ENCODE results near the gene TEX22.

The TEX22 gene

GRCh38 chr14:105383083-105383730 lies 15.1 kb upstream of the TEX22 start:
- Histone ChIP-seq H3K27me3 (replicated peaks; ENCODE audit: insufficient read depth, low read length) (no peaks in the 10 kb centered on the region), H3K79me2 (ENCODE audit: low read length) (no peaks in the 10 kb centered on the region), H3K9me2 (replicated peaks; ENCODE audit: insufficient read depth, low read length) (no peaks in the 10 kb centered on the region), H3K9ac (ENCODE audit: low read length) (no peak overlapping the region), H2AFZ (ENCODE audit: low read length) (no peak overlapping the region), H3K4me2 (ENCODE audit: low read depth, low read length) (no peak overlapping the region), H3K9me3 (replicated peaks; ENCODE audit: insufficient read depth, low read length) (no peaks in the 10 kb centered on the region), H3K27ac (ENCODE audit: low read length) (no peak overlapping the region), H3K4me3 (ENCODE audit: low read length) (no peak overlapping the region), H3K36me3 (replicated peaks; ENCODE audit: insufficient read depth, low read length) (no peaks in the 10 kb centered on the region), H3K4me1 (ENCODE audit: low read length) (no peaks in the 10 kb centered on the region), H3F3A (ENCODE audit: insufficient read depth, low read length) (no peaks in the 10 kb centered on the region), H4K20me1 (ENCODE audit: insufficient read depth, low read length) (no peaks in the 10 kb centered on the region)
- TF ChIP-seq EZH2 (optimal IDR thresholded peaks at IDR 0.05; ENCODE audit: low read depth, low read length) (no peak), EZH2phosphoT487 (IDR thresholded peaks at IDR 0.05; ENCODE audit: low read length) (no peak)
- TF ChIP-seq, protein P1, sequence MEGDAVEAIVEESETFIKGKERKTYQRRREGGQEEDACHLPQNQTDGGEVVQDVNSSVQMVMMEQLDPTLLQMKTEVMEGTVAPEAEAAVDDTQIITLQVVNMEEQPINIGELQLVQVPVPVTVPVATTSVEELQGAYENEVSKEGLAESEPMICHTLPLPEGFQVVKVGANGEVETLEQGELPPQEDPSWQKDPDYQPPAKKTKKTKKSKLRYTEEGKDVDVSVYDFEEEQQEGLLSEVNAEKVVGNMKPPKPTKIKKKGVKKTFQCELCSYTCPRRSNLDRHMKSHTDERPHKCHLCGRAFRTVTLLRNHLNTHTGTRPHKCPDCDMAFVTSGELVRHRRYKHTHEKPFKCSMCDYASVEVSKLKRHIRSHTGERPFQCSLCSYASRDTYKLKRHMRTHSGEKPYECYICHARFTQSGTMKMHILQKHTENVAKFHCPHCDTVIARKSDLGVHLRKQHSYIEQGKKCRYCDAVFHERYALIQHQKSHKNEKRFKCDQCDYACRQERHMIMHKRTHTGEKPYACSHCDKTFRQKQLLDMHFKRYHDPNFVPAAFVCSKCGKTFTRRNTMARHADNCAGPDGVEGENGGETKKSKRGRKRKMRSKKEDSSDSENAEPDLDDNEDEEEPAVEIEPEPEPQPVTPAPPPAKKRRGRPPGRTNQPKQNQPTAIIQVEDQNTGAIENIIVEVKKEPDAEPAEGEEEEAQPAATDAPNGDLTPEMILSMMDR (IDR thresholded peaks at IDR 0.05; ENCODE audit: low read length): no peak
- no peak for DNase-seq

DNA sequence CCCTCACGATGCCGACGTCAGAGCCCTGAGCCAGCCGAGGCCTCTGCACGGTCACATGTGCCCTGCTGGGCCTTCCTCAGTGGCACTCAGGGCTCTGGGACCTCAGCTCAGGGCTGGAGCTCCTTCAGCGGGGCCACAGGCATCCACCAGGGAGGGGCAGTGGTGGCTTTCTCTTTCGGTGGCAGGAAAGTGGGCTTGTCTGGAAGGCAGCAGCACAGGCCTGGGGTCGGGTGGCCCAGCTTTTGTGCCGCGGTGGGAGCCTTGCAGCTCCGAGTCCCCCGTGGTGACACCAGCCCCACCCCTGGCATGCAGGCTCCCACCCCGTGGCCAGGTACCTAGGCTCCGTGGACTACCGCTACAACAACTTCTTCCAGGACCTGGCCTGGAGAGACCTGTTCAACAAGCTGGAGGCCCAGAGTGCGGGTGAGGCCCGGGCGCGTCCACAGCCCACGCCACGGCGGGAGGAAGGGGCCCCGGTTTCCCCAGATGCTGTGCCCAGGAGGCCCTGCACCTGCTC lies 14.2 kb upstream of the TEX22 start:
- Histone ChIP-seq H3K4me3 (ENCODE audit: low read length) (no peak overlapping the region), H3K27ac (ENCODE audit: low read length) (no peak overlapping the region), H3K79me2 (ENCODE audit: low read length) (no peaks in the 10 kb centered on the region), H4K20me1 (ENCODE audit: insufficient read depth, low read length) (no peaks in the 10 kb centered on the region), H3K9me3 (replicated peaks; ENCODE audit: insufficient read depth, low read length) (no peaks in the 10 kb centered on the region), H3K4me2 (ENCODE audit: low read depth, low read length) (no peak overlapping the region), H3K9ac (ENCODE audit: low read length) (no peak overlapping the region), H3K36me3 (replicated peaks; ENCODE audit: insufficient read depth, low read length) (no peaks in the 10 kb centered on the region), H2AFZ (ENCODE audit: low read length) (no peak overlapping the region), H3K9me2 (replicated peaks; ENCODE audit: insufficient read depth, low read length) (no peaks in the 10 kb centered on the region), H3K4me1 (ENCODE audit: low read length) (no peaks in the 10 kb centered on the region), H3F3A (ENCODE audit: insufficient read depth, low read length) (no peaks in the 10 kb centered on the region), H3K27me3 (replicated peaks; ENCODE audit: insufficient read depth, low read length) (no peaks in the 10 kb centered on the region)
- DNase-seq: no peak
- TF ChIP-seq EZH2 (optimal IDR thresholded peaks at IDR 0.05; ENCODE audit: low read depth, low read length) (no peak), EZH2phosphoT487 (IDR thresholded peaks at IDR 0.05; ENCODE audit: low read length) (no peak)
- TF ChIP-seq, protein P1 (IDR thresholded peaks at IDR 0.05; ENCODE audit: low read length): no peak

DNA sequence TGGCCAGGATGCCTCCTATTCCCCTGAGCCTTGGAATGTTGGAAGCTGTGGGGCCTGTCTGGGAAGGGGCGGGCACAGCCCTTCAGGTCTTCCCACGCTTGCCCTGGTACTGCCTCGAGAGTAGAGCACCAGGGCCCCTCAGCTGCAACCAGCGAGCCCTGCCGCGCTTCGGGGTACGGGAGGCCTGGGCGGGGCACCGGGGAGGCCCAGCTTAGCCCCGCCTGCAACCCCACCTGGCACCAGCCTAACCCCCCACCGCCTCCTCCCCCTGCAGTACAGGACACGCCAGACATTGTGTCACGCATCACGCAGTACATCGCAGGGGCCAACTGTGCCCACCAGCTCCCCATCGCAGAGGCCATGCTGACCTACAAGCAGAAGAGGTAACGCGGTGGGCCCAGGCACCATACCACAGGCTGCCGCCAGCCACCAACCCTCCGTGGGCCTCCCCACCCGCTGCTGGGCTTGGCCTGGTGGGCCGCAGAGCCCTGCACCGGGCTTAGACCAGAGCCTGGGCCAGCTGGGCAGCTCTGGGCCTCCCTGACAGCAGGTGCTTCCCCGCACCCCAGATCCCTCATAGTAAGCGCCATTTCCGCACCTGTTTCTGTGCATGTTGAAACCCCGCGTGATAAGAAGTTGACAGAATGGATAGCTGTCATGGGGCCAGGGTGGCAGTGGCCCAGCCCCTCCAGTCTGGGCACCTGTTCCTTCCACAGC lies 13.6 kb upstream of the TEX22 start:
- DNase-seq: no peak
- H3K79me2 ChIP-seq (ENCODE audit: low read length): no peaks in the 10 kb centered on the region
- H3K27me3 ChIP-seq (replicated peaks; ENCODE audit: insufficient read depth, low read length): no peaks in the 10 kb centered on the region
- no peak overlapping the region for H3K9ac ChIP-seq (ENCODE audit: low read length)
- no peaks in the 10 kb centered on the region for H3K9me2 ChIP-seq (replicated peaks; ENCODE audit: insufficient read depth, low read length)
- no peak overlapping the region for H2AFZ ChIP-seq (ENCODE audit: low read length)
- H3K4me1 ChIP-seq (ENCODE audit: low read length): no peaks in the 10 kb centered on the region
- no peaks in the 10 kb centered on the region for H3K9me3 ChIP-seq (replicated peaks; ENCODE audit: insufficient read depth, low read length)
- H3K4me2 ChIP-seq (ENCODE audit: low read depth, low read length): no peak overlapping the region
- no peak overlapping the region for H3K4me3 ChIP-seq (ENCODE audit: low read length)
- H3K36me3 ChIP-seq (replicated peaks; ENCODE audit: insufficient read depth, low read length): no peaks in the 10 kb centered on the region
- TF ChIP-seq EZH2phosphoT487 (IDR thresholded peaks at IDR 0.05; ENCODE audit: low read length): no peak
- TF ChIP-seq, protein P1 (IDR thresholded peaks at IDR 0.05; ENCODE audit: low read length): no peak
- no peak for TF ChIP-seq EZH2 (optimal IDR thresholded peaks at IDR 0.05; ENCODE audit: low read depth, low read length)
- H3K27ac ChIP-seq (ENCODE audit: low read length): no peak overlapping the region
- H3F3A ChIP-seq (ENCODE audit: insufficient read depth, low read length): no peaks in the 10 kb centered on the region
- H4K20me1 ChIP-seq (ENCODE audit: insufficient read depth, low read length): no peaks in the 10 kb centered on the region

Measured in MM.1S (cell line).